K562 (cell line): ENCODE measurements around the gene SPATA33. TPM values are rescaled to one million over a fixed set of nuclear protein-coding genes. Genes with fewer than 3 reads are reported as not detected.

Experiments used
- CBX5 ChIP-seq: IDR thresholded peaks from 2 replicates; pipeline ENCODE4 v1.6.1; 2014; ENCODE audit warnings: low read depth, borderline replicate concordance
- CCNT2 ChIP-seq: IDR thresholded peaks from 2 replicates; pipeline ENCODE4 v1.6.1; 2011; ENCODE audit warnings: borderline replicate concordance, low read depth, mild to moderate bottlenecking, moderate library complexity, mixed read lengths, low read length; ENCODE audit not compliant: insufficient read length; ENCODE audit errors: extremely low read depth
- DACH1 ChIP-seq: fragments of 450-650 bp; IDR thresholded peaks from 2 replicates; pipeline ENCODE4 v1.6.1; 2018; ENCODE audit not compliant: partially characterized antibody
- E2F1 ChIP-seq: sonication (generic); formaldehyde crosslinking; IDR thresholded peaks from 2 replicates; pipeline ENCODE4 v1.8.1; 2023; ENCODE audit warnings: mild to moderate bottlenecking, missing genetic modification reagents, moderate library complexity
- E2F6 ChIP-seq, 2 experiments: IDR thresholded peaks; 2 replicates each; pipeline ENCODE4 v1.6.1; 2011; ENCODE audit warnings: borderline replicate concordance in 1 of 2, control low read depth in 1 of 2, low read depth in 1 of 2, low read length in 1 of 2, mild to moderate bottlenecking in 1 of 2, mixed read lengths in 1 of 2, moderate library complexity in 1 of 2; ENCODE audit not compliant: insufficient read depth in 1 of 2, insufficient read length in 1 of 2, poor library complexity in 1 of 2, severe bottlenecking in 1 of 2; ENCODE audit errors: extremely low read depth in 1 of 2
- HEY1 ChIP-seq: fragments of 250-450 bp; sonication (Bioruptor Pico); IDR thresholded peaks from 2 replicates; pipeline ENCODE4 v1.5.0; 2020; ENCODE audit warnings: mild to moderate bottlenecking, moderate library complexity, borderline replicate concordance
- HMBOX1 ChIP-seq: sonication (generic); IDR thresholded peaks from 2 replicates; pipeline ENCODE4 v1.6.1; 2016
- HOMEZ ChIP-seq: fragments of 250-450 bp; sonication (Bioruptor Pico); IDR thresholded peaks from 2 replicates; pipeline ENCODE4 v1.4.0; 2020; ENCODE audit warnings: mild to moderate bottlenecking, moderate library complexity
- MLLT1 ChIP-seq, 2 experiments: fragments of 450-650 bp; IDR thresholded peaks; 2 replicates each; pipeline ENCODE4 v1.6.1; 2016
- NUFIP1 ChIP-seq: fragments of 450-650 bp; IDR thresholded peaks from 2 replicates; pipeline ENCODE4 v1.6.1; 2018; ENCODE audit not compliant: partially characterized antibody
- SRF ChIP-seq, 2 experiments: fragments of 250-450, 450-650 bp in 1 of 2; sonication (Bioruptor Pico) in 1 of 2; sonication (generic) in 1 of 2; formaldehyde crosslinking; IDR thresholded peaks; 2 replicates each; pipeline versions ENCODE4 v1.5.0 to v1.5.1; 2020 to 2022; ENCODE audit warnings: mild to moderate bottlenecking in 1 of 2, missing genetic modification reagents in 1 of 2
- ZBED1 ChIP-seq: IDR thresholded peaks from 2 replicates; pipeline ENCODE4 v1.6.1; 2014
- ZBTB1 ChIP-seq: sonication (generic); formaldehyde crosslinking; IDR thresholded peaks from 2 replicates; pipeline ENCODE4 v1.8.1; 2023; ENCODE audit warnings: missing genetic modification reagents, low read depth, mild to moderate bottlenecking, borderline replicate concordance
- ZFP36 ChIP-seq: fragments of 150-350 bp; IDR thresholded peaks from 2 replicates; pipeline ENCODE4 v1.6.1; 2018; ENCODE audit warnings: low read length, low read depth; ENCODE audit not compliant: partially characterized antibody
- ZFPM2 ChIP-seq: fragments of 250-450 bp; sonication (Bioruptor Pico); IDR thresholded peaks from 2 replicates; pipeline ENCODE4 v1.5.1; 2022; ENCODE audit warnings: mild to moderate bottlenecking
- ZNF121 ChIP-seq: sonication (generic); formaldehyde crosslinking; conservative IDR thresholded peaks from 2 replicates; pipeline ENCODE4 v1.8.0; 2022; ENCODE audit warnings: missing genetic modification reagents
- ZNF140 ChIP-seq: fragments of 250-450 bp; sonication (Bioruptor Pico); IDR thresholded peaks from 2 replicates; pipeline ENCODE4 v1.8.0; 2021; ENCODE audit warnings: moderate library complexity, mild to moderate bottlenecking, inconsistent platforms
- ZNF175 ChIP-seq: fragments of 200-800 bp; sonication (Bioruptor generic); IDR thresholded peaks from 2 replicates; pipeline ENCODE4 v1.6.1; 2016; ENCODE audit warnings: low read depth, mild to moderate bottlenecking, missing genetic modification characterization, missing compliant biosample characterization
- ZNF212 ChIP-seq: fragments of 450-650 bp; formaldehyde crosslinking; IDR thresholded peaks from 2 replicates; pipeline ENCODE4 v1.4.0; 2020; ENCODE audit warnings: mild to moderate bottlenecking
- ZNF24 ChIP-seq: fragments of 450-650 bp; IDR thresholded peaks from 2 replicates; pipeline ENCODE4 v1.6.1; 2016
- ZNF507 ChIP-seq: conservative IDR thresholded peaks from 2 replicates; pipeline ENCODE4 v1.6.1; 2017; ENCODE audit warnings: missing genetic modification characterization, missing compliant biosample characterization
- ZNF75A ChIP-seq: fragments of 450-650 bp; formaldehyde crosslinking; IDR thresholded peaks from 2 replicates; pipeline ENCODE4 v1.4.0; 2020; ENCODE audit warnings: mild to moderate bottlenecking
- polyA plus RNA-seq, 8 experiments: library from polyadenylated mRNA; depleted of rRNA in 4 of 8; stranded (reverse) in 5 of 8; unstranded in 3 of 8; fragments of >200 nt; fragmentation: Nextera tagmentation in 2 of 8; fragmentation: Illumina TruSeq in 1 of 8; extraction: Ambion mirVana in 2 of 8; extraction: Trizol in 1 of 8; gene quantifications; 2 replicates each; pipeline versions ENCODE4 v1.2.1 to v1.2.3, GENCODE V29; 2011 to 2014; ENCODE audit warnings: inconsistent platforms in 1 of 8, missing spikeins in 1 of 8
- total RNA-seq, 7 experiments: library from RNA; depleted of rRNA in 6 of 7; stranded (reverse); fragments of >200 nt in 6 of 7; fragmentation: Illumina TruSeq in 2 of 7; extraction: Trizol in 2 of 7; gene quantifications; 2 replicates each; pipeline versions ENCODE4 v1.2.1 to v1.2.3, GENCODE V29; 2011 to 2021; ENCODE audit warnings: low replicate concordance in 1 of 7

The SPATA33 gene
- total and polyA plus RNA-seq, 9 of the 15 experiments (the other 6 are each of a cell fraction or from before 2014, with no cell fraction given) = 4.0 to 20.0 (median 11.8) TPM

- TF ChIP-seq HOMEZ = 0 out of 2 replicates have a peak, but pooled peaks have one; percentile 13
- no peak for TF ChIP-seq ZNF175
- no peak for TF ChIP-seq ZNF212
- no peak for TF ChIP-seq HMBOX1
- TF ChIP-seq NUFIP1 = no peak
- no peak for TF ChIP-seq MLLT1 (IDR thresholded peaks at IDR 0.05)
- no peak for TF ChIP-seq ZFPM2 (CRISPR knock-in tag)
- TF ChIP-seq ZFP36 = no peak
- TF ChIP-seq HEY1 = no peak
- no peak for TF ChIP-seq ZNF507 (tag)
- 0 out of 4 replicates have a peak, but pooled peaks of 1 of the 2 experiments have one; percentile 45 for TF ChIP-seq SRF (CRISPR knock-in tag; IDR thresholded peaks at IDR 0.05)
- TF ChIP-seq ZBTB1 (CRISPR knock-in tag) = no peak
- no peak for TF ChIP-seq DACH1
- no peak for TF ChIP-seq ZBED1
- no peak for TF ChIP-seq CBX5
- TF ChIP-seq ZNF140 (CRISPR knock-in tag) = no peak
- peak; percentile 69 for TF ChIP-seq CCNT2
- no peak for TF ChIP-seq ZNF121
- TF ChIP-seq E2F1 (CRISPR knock-in tag) = peak; percentile 75; the same call in 1 of the 2 replicates
- no peak for TF ChIP-seq ZNF24
- TF ChIP-seq ZNF75A = peak; percentile 74; the same call in 1 of the 2 replicates
- peak; percentile 94 to 96 for TF ChIP-seq E2F6 (IDR thresholded peaks at IDR 0.05; ENCODE audit: borderline replicate concordance in 1 of 2, extremely low read depth in 1 of 2, insufficient read depth in 1 of 2, insufficient read length in 1 of 2, low read depth in 1 of 2, low read length in 1 of 2, poor library complexity in 1 of 2, severe bottlenecking in 1 of 2)
Measured at GRCh38 chr16:89657442-89658220, at the start of gene SPATA33, which contains the start of gene CHMP1A (continued).
